WTC11 (cell line): Measurements from ENCODE around the gene WDR33.

Source experiments
- ATF2 ChIP-seq: sonication (generic); formaldehyde crosslinking; IDR thresholded peaks from 2 replicates; pipeline ENCODE4 v1.8.1; 2022; ENCODE audit warnings: low read depth, missing genetic modification reagents, borderline replicate concordance
- CREB1 ChIP-seq: sonication (generic); formaldehyde crosslinking; IDR thresholded peaks from 2 replicates; pipeline ENCODE4 v1.8.0; 2023; ENCODE audit warnings: mild to moderate bottlenecking, missing genetic modification reagents
- CTCF ChIP-seq: fragments of 200-600 bp; IDR thresholded peaks from 2 replicates; pipeline ENCODE4 v1.8.0; 2022; ENCODE audit warnings: antibody characterized with exemption
- GTF2I ChIP-seq: fragments of 250-450 bp; sonication (Bioruptor Pico); conservative IDR thresholded peaks from 2 replicates; pipeline ENCODE4 v1.4.0; 2021; ENCODE audit warnings: mild to moderate bottlenecking
- IRF2 ChIP-seq: sonication (generic); formaldehyde crosslinking; IDR thresholded peaks from 2 replicates; pipeline ENCODE4 v1.8.0; 2022; ENCODE audit warnings: low read depth, missing genetic modification reagents, borderline replicate concordance
- NFE2L1 ChIP-seq: sonication (generic); formaldehyde crosslinking; IDR thresholded peaks from 2 replicates; pipeline ENCODE4 v1.8.1; 2023; ENCODE audit warnings: missing genetic modification reagents
- NR2C2 ChIP-seq: sonication (generic); formaldehyde crosslinking; IDR thresholded peaks from 2 replicates; pipeline ENCODE4 v1.8.0; 2022; ENCODE audit warnings: mild to moderate bottlenecking, missing genetic modification reagents
- ZNF121 ChIP-seq: sonication (generic); formaldehyde crosslinking; IDR thresholded peaks from 2 replicates; pipeline ENCODE4 v1.8.0; 2023; ENCODE audit warnings: missing genetic modification reagents

GRCh38 chr2:127826047-127826446 lies 15.1 kb upstream of the WDR33 start:
- TF ChIP-seq CTCF (no peak), NFE2L1 (CRISPR knock-in tag) (no peak), NR2C2 (no peak), ZNF121 (CRISPR knock-in tag) (no peak), IRF2 (CRISPR knock-in tag) (no peak), ATF2 (CRISPR knock-in tag) (no peak), GTF2I (CRISPR knock-in tag) (no peak), CREB1 (CRISPR knock-in tag) (no peak)
